GM20000 (cell line): ENCODE data around the gene SETD1A.
A peak's percentile ranks its signal among the peaks of the same experiment; 100 is the strongest.

Source experiments
- DNase-seq: peaks from one replicate; pipeline ENCODE4 v3.0.0; 2012; ENCODE audit warnings: low spot score
- TF ChIP-seq, protein P1 (sequence below): IDR thresholded peaks from 2 replicates; pipeline ENCODE4 v1.5.1; 2012; ENCODE audit warnings: mild to moderate bottlenecking, control low read depth; ENCODE audit errors: extremely low read depth, missing control alignments

Gene SETD1A

DNA sequence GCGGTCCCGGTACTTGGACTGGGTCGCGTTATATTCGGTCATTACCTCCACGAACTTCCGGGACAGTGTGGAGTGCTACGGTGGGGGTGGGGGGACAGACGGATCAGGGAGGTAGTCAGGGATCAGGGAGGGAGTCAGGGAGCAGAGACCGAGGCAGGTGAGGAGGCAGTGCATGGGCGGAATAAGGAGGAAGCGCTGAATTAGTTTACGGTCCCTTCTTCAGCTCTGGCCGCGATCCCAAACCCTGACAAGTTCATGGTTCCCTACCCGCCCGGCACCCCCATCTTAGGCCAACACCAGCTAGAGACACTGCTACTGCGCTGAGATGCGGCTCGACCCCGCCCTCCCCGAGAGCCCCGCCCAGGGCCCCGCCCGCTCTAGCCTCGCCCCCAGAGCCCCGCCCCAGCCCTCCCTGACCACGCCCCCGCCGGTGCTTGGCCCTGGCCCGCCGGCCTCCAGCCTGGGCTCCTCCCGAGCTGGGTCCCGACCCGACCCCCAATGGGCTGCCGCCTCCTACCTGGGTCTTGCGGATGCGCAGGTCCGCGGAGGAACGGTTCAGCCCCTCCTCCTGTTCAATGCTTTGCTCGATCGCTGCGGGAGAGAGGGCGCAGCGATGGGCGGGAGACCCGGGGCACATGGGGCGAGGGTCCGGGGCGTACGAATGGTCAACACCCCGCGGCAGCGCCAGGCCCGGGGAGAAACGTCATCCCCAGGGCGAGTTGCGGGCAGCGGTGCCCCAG lies 39.6 kb downstream of the SETD1A start:
- TF ChIP-seq, protein P1, sequence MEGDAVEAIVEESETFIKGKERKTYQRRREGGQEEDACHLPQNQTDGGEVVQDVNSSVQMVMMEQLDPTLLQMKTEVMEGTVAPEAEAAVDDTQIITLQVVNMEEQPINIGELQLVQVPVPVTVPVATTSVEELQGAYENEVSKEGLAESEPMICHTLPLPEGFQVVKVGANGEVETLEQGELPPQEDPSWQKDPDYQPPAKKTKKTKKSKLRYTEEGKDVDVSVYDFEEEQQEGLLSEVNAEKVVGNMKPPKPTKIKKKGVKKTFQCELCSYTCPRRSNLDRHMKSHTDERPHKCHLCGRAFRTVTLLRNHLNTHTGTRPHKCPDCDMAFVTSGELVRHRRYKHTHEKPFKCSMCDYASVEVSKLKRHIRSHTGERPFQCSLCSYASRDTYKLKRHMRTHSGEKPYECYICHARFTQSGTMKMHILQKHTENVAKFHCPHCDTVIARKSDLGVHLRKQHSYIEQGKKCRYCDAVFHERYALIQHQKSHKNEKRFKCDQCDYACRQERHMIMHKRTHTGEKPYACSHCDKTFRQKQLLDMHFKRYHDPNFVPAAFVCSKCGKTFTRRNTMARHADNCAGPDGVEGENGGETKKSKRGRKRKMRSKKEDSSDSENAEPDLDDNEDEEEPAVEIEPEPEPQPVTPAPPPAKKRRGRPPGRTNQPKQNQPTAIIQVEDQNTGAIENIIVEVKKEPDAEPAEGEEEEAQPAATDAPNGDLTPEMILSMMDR: no peak
- DNase-seq: peak; percentile 100

- TF ChIP-seq, protein P1: no peak
- DNase-seq: no peak
Measured at GRCh38 chr16:30997725-30998711, 40.5 kb downstream of the SETD1A start.

DNA sequence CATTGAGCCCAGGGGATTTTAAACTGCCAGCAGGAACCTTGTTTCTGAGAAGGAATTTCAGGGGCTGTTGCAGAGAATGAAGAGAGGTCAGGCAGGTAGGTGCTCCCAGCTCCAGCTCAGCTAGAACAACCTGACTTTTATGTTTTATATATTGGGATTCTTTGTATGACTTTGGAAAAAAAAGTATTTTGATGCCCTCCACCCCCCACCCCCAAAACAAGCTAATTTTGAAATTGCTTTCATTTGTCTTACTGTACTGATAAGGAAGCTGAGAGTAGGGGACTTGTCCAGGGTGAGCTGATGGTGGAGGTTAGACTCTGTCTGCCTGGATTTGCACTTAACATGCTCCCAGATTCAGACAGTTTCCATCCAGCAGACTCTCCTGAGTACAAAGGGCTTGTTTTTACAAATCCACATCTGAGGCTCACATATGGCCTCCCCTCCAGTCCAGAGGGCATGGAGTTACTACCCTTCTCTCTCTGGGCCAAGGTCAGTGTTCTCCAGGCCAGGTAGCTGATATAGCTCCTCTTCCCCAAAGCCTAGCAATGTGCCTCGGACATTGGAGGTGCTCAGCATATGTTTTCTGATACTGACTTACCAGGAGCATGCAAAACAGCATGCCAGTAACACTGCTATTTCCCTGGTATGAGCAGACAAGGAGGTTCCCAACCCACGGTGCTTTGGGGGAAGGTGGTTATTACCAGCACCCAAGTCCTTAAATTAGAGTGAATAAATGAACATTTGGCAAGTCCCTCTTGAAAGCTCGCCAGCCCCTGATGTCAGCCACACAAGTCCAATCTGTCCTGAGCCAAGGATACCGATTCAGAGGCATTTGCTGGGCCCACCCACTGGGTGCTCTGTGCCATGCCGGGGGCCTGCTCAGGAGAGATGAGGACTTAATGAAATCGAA lies 41.6 kb downstream of the SETD1A start:
- DNase-seq: no peak
- TF ChIP-seq, protein P1: no peak

DNA sequence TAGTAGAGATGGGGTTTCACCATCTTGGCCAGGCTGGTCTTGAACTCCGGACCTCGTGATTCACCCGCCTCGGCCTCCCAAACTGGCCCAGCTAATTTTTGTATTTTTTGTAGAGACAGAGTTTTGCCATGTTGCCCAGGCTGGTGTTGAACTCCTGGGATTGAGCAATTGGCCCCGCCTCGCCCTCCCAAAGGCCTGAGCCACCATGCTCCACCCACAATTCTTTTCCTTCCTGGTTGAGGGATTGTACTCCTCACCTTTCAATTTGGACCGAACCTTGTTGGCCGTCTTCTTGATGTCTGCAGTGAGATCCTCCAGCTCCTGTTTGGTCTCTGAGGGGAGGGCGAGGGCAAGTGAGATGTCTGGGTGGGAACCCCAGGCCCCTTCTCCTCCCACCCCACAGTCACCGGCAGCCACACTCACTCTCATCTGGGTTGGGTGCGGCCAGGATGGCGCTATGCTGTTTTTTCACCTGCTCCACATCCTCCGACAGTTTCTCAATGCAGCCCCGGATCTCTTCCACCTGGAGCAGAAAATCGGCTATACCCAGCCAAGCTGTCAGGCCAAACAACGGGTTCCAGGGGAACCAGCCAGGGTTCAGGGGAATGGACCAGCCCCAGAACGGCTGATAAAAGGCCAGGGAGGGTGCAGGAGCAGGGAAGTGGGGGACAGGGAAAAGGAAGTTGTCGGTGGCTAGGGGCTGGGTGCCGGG lies 43.3 kb downstream of the SETD1A start:
- no peak for DNase-seq
- TF ChIP-seq, protein P1: no peak

DNA sequence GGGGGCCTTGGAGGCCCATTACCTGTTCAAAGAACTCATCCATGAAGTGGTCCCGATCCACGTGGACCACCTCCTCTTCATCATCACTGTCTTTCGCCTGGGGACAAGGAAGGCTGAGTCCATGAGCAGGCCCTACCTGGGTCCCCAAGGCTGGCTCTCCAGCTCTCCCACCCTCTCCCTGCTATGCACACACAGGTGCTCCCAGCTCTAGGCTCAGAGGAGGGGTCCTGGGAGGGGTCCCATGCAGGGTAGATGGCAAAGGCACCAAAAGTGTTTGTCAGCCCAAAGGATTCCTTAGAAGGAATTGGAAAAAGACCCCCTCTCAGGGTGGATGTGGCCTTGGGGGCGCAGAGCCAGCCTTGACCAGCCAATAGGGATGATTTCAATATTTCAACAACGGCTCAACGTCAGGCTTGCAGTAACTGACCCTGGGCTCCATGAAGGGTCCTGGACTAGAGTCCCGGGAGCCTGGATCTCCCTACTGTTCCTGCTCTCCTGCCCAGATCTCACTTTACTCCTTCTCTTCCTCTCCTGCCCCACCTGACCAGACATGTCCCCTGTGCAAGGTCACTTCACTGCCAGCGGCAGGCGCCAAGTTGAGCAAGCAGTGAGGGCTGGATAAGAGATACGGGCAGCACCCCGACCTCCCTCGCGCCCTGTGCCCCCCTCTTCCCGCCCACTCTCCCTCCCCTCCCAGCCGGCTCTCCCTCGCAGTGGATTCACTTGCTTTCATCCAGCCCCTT lies 44.1 kb downstream of the SETD1A start:
- TF ChIP-seq, protein P1: no peak
- no peak for DNase-seq

- DNase-seq: no peak
- TF ChIP-seq, protein P1: no peak
Measured at GRCh38 chr16:31002250-31002700, 44.7 kb downstream of the SETD1A start.
